GM23248 (cell line): ENCODE results near the gene HOXA13. TPM values are rescaled to one million over a fixed set of nuclear protein-coding genes. Genes with fewer than 3 reads are reported as not detected.

Source experiments
- DNase-seq: peaks from one replicate; pipeline ENCODE4 v3.0.0-alpha.2; 2015
- H2AFZ ChIP-seq: fragments of 200-600 bp; sonication (generic); 2 replicates; pipeline ENCODE4 v1.6.1; 2016; ENCODE audit warnings: antibody characterized with exemption
- H3F3A ChIP-seq: fragments of 200-600 bp; sonication (generic); 2 replicates; pipeline ENCODE4 v1.6.1; 2016; ENCODE audit warnings: mild to moderate bottlenecking, antibody characterized with exemption, mixed run types; ENCODE audit not compliant: insufficient read depth
- H3K27ac ChIP-seq: fragments of 200-600 bp; sonication (generic); 2 replicates; pipeline ENCODE4 v1.5.1; 2016; ENCODE audit warnings: mild to moderate bottlenecking
- H3K27me3 ChIP-seq: fragments of 200-600 bp; sonication (generic); replicated peaks from 2 replicates; pipeline ENCODE4 v1.6.1; 2016; ENCODE audit warnings: mild to moderate bottlenecking; ENCODE audit not compliant: insufficient read depth
- H3K36me3 ChIP-seq: fragments of 200-600 bp; sonication (generic); 2 replicates; pipeline ENCODE4 v1.6.1; 2016; ENCODE audit warnings: low read depth, mild to moderate bottlenecking
- H3K4me1 ChIP-seq: fragments of 200-600 bp; sonication (generic); 2 replicates; pipeline ENCODE4 v1.6.1; 2016; ENCODE audit warnings: mild to moderate bottlenecking; ENCODE audit not compliant: insufficient read depth
- H3K4me2 ChIP-seq: fragments of 200-600 bp; sonication (generic); one replicate; pipeline ENCODE4 v1.6.1; 2016; ENCODE audit warnings: mild to moderate bottlenecking; ENCODE audit not compliant: unreplicated experiment
- H3K4me3 ChIP-seq: fragments of 200-600 bp; sonication (generic); 2 replicates; pipeline ENCODE4 v1.5.1; 2016; ENCODE audit warnings: mild to moderate bottlenecking
- H3K79me2 ChIP-seq: fragments of 200-600 bp; sonication (generic); 2 replicates; pipeline ENCODE4 v1.6.1; 2016; ENCODE audit warnings: mild to moderate bottlenecking; ENCODE audit not compliant: insufficient read depth
- H3K9ac ChIP-seq: fragments of 200-600 bp; sonication (generic); 2 replicates; pipeline ENCODE4 v1.6.1; 2016; ENCODE audit warnings: mild to moderate bottlenecking
- H3K9me2 ChIP-seq: fragments of 200-600 bp; sonication (generic); 2 replicates; pipeline ENCODE4 v1.6.1; 2016; ENCODE audit warnings: mixed run types, mild to moderate bottlenecking, moderate library complexity; ENCODE audit not compliant: insufficient read depth
- H3K9me3 ChIP-seq: fragments of 200-600 bp; sonication (generic); one replicate; pipeline ENCODE4 v1.6.1; 2017; ENCODE audit warnings: low read depth
- H4K20me1 ChIP-seq: fragments of 200-600 bp; sonication (generic); 2 replicates; pipeline ENCODE4 v1.6.0; 2016; ENCODE audit not compliant: insufficient read depth
- EZH2 ChIP-seq: fragments of 200-600 bp; sonication (generic); IDR thresholded peaks from 2 replicates; pipeline ENCODE4 v1.6.1; 2018; ENCODE audit warnings: antibody characterized with exemption, mild to moderate bottlenecking; ENCODE audit not compliant: insufficient read depth, poor library complexity, severe bottlenecking
- EZH2phosphoT487 ChIP-seq: fragments of 200-600 bp; sonication (generic); IDR thresholded peaks from 2 replicates; pipeline ENCODE4 v1.6.1; 2018; ENCODE audit warnings: antibody characterized with exemption, moderate library complexity, mild to moderate bottlenecking, low read depth; ENCODE audit not compliant: insufficient read depth
- WGBS, 2 experiments: methylation state at CpG; one replicate each; pipeline ENCODE4 v1.1.6; 2015 to 2017; ENCODE audit warnings: low lambda C conversion rate in 2 of 2, low coverage in 1 of 2; ENCODE audit errors: missing lambda C conversion rate in 2 of 2; 5-methylcytosine and 5-hydroxymethylcytosine counted together
- in situ Hi-C: fragments of 300-500 bp; cut with MboI; formaldehyde crosslinking; loops from 2 replicates; pipeline ENCODE4 v1.15.0; 2020
- polyA plus RNA-seq: library from polyadenylated mRNA; unstranded; fragments of >200 nt; fragmentation: Nextera tagmentation; extraction: Ambion mirVana; gene quantifications from 2 replicates; pipeline ENCODE4 v1.2.1, GENCODE V29; 2016
- total RNA-seq: library from RNA; depleted of rRNA; stranded (reverse); fragments of >200 nt; shearing (Covaris generic); gene quantifications from 2 replicates; pipeline ENCODE4 v1.2.3, GENCODE V29; 2014

Gene HOXA13
- total and polyA plus RNA-seq, 2 experiments from 2014 or later: 0.15 to 0.43 TPM

DNA sequence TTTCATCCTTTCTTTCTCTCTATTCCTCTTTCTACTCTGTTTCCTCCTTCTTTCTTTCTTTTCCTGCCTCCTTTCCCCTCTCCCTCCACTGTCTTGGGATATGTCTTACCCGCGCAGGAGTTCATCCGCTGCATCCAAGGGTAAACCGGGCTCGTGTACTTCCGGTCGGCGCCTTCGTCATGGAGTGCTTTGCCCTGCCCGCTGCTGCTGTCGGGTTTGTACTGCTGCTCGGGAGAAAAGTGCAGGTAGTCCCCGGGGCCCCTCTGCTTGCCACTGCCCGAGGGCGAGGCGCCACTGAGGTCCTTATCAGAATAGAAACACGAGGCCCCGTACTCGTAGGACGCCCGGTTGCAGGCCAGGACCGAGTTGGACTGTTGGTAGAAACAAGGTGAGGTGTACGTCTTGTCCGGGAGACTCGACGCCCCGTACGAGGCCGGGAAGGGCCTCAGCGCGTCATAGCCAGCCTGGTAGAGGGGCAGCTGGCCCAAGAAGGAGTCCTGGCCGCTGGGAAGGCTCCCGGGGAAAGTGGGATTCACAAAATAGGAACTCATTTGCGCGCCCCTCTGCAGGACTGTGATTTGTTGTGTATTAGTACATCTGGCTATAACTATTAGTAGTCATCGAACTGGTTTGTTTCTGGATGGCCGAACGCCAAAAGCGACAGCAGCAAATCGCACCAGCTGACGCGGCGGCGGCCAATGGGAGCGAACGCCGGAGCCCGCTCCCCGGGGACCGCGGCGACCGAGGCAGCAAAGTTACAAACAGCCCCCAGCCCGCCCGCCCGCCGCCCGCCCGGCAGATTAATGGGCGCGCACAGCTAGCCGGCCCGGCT is 52.5 kb downstream of the HOXA13 start, which contains the start of gene HOXA6:
Gene HOXA6 (minus strand): TSS at position 576 of the 832 bp plus-strand sequence. CDS start 25 bp downstream, at position 551.
- H3F3A ChIP-seq: peaks cover 20% of the 10 kb centered on the region; the same call in 1 of the 2 replicates
- peak within 1 kb of the TSS; percentile 91 for H2AFZ ChIP-seq
- H3K27me3 ChIP-seq: no peaks in the 10 kb centered on the region
- WGBS, 2 experiments: 41 to 48% methylated on average over 52 to 63 of the region's 63 CpGs
- H3K4me1 ChIP-seq: peaks cover 26% of the 10 kb centered on the region
- H3K27ac ChIP-seq: peak within 1 kb of the TSS; percentile 86
- peak within 1 kb of the TSS; percentile 87 for H3K9ac ChIP-seq
- 0 out of 2 replicates have a peak, but pooled peaks cover 7% of the 10 kb centered on the region for H3K36me3 ChIP-seq
- H3K9me2 ChIP-seq: no peaks in the 10 kb centered on the region
- no peaks in the 10 kb centered on the region for H3K9me3 ChIP-seq
- peak; percentile 72 for DNase-seq
- peak within 1 kb of the TSS; percentile 89 for H3K4me3 ChIP-seq
- H3K4me2 ChIP-seq: peak within 1 kb of the TSS; percentile 98
- H4K20me1 ChIP-seq: no peaks in the 10 kb centered on the region
- H3K79me2 ChIP-seq: peaks cover 89% of the 10 kb centered on the region
- no peak for TF ChIP-seq EZH2phosphoT487
- in situ Hi-C loops: no loop called here

DNA sequence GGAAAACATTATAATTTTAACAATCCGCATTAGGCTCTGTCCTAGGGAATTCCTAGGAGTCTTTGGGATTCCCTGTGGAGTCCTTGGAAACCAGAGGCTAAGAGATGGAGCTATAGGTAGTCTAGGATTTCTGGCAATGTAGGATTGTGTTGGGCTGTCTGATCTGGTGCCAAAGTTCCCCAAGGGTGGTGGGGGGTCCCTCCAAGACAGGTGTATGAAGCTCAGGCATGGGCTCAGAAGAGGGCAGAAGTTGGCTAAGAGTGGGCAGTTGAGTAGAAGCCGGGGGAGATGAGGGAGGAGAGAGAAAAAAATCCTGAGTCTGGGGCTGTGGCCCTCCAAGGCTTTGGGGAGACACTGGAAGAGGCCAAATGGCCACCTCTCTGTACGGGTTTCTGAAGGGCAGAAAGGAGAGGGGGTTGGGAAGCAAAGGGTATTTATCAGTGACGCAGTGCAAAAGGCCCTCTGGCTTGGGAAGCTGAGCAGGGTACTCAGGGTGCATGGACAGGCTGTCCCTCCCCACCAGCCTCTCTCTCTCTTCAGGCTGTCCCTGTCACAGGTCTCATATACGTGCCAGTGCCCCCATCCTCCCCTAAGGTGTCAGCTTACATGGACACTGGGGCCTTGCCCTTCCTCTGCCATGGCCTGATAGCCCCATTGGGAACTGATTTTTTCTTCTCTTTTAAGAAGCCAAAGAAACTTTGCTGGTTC is 53.2 kb downstream of the HOXA13 start:
- 0 out of 2 replicates have a peak, but pooled peaks cover 7% of the 10 kb centered on the region for H3K36me3 ChIP-seq
- no peaks in the 10 kb centered on the region for H3K9me3 ChIP-seq
- H3K79me2 ChIP-seq: peaks cover 84% of the 10 kb centered on the region
- no peaks in the 10 kb centered on the region for H4K20me1 ChIP-seq
- no peak overlapping the region for H3K4me3 ChIP-seq
- no peaks in the 10 kb centered on the region for H3K9me2 ChIP-seq
- H3K27ac ChIP-seq: no peak overlapping the region
- in situ Hi-C loops: no loop called here
- peaks cover 26% of the 10 kb centered on the region for H3K4me1 ChIP-seq
- H2AFZ ChIP-seq: no peak overlapping the region
- DNase-seq: no peak
- no peaks in the 10 kb centered on the region for H3K27me3 ChIP-seq
- H3K4me2 ChIP-seq: no peak overlapping the region
- 89 to 90% methylated on average over 5 of the region's 5 CpGs for WGBS, 2 experiments
- TF ChIP-seq EZH2 (no peak), EZH2phosphoT487 (no peak)
- H3F3A ChIP-seq: peaks cover 19% of the 10 kb centered on the region; the same call in 1 of the 2 replicates
- no peak overlapping the region for H3K9ac ChIP-seq

DNA sequence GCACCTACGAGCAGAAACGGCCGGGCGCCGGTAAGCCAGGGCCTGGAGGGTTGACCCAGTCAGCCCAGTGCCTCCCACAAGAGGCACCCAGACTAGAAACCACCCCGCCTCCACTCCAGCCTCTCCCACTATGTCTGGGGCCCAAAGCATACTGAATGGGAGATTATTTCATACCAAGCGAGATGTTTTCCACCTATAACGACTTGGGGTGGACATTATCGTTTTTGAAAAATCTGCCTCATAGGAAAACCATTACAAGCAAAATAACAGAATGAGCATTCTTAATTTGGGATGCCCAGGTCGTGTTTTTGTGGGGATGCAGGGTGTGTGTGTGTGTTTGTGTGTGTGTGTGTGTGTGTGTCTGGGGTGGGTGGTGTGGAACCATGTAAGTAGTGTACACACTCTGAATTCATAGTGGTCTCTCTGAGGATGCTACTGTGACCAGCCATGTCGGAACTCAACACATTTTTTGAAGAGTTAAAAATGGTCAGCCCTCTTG is 53.9 kb downstream of the HOXA13 start:
- H2AFZ ChIP-seq: no peak overlapping the region
- DNase-seq: no peak
- no peak overlapping the region for H3K9ac ChIP-seq
- H3F3A ChIP-seq: peaks cover 15% of the 10 kb centered on the region; the same call in 1 of the 2 replicates
- H3K27me3 ChIP-seq: no peaks in the 10 kb centered on the region
- 96 to 97% methylated on average over 11 of the region's 11 CpGs for WGBS, 2 experiments
- peaks cover 13% of the 10 kb centered on the region; the same call in 1 of the 2 replicates for H3K36me3 ChIP-seq
- peaks cover 84% of the 10 kb centered on the region for H3K79me2 ChIP-seq
- in situ Hi-C loops: no loop called here
- no peaks in the 10 kb centered on the region for H4K20me1 ChIP-seq
- H3K9me3 ChIP-seq: no peaks in the 10 kb centered on the region
- peaks cover 26% of the 10 kb centered on the region for H3K4me1 ChIP-seq
- H3K4me3 ChIP-seq: no peak overlapping the region
- TF ChIP-seq EZH2 (no peak), EZH2phosphoT487 (no peak)
- no peak overlapping the region for H3K27ac ChIP-seq
- no peak overlapping the region for H3K4me2 ChIP-seq
- H3K9me2 ChIP-seq: no peaks in the 10 kb centered on the region

DNA sequence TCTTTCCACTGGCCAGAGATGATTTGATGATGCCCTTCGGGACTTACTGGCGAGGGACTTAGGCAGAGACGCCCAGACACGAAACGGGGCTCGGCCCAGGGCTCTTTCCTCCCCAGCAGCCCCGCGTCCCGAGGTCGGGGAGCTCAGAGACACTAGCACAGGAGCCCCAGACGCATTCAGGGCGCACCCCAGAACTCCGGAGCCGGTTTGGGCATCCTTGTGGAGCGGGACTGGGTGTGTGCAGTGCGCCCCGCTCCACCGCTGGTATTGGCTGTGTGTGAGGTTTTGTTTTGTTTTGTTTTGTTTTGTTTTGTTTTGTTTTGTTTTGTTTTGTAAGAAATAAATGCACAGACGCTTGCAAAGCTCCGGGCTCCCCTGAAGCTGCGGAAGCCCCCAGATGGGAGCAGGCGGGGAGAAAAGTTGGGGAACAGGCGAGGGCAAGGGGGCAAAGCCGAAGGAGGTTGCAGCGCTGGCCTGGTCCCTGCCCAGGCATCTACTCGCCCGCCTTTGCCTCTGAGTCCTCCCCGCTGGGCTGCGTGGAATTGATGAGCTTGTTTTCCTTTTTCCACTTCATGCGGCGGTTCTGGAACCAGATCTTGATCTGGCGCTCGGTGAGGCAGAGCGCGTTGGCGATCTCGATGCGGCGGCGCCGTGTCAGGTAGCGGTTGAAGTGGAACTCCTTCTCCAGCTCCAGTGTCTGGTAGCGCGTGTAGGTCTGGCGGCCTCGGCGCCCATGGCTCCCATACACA is 54.6 kb downstream of the HOXA13 start:
- H3K27ac ChIP-seq: no peak overlapping the region
- peaks cover 79% of the 10 kb centered on the region for H3K79me2 ChIP-seq
- DNase-seq: no peak
- H2AFZ ChIP-seq: no peak overlapping the region
- H3F3A ChIP-seq: peaks cover 15% of the 10 kb centered on the region; the same call in 1 of the 2 replicates
- in situ Hi-C loops: no loop called here
- no peak overlapping the region for H3K9ac ChIP-seq
- H3K27me3 ChIP-seq: no peaks in the 10 kb centered on the region
- whole genome bisulfite sequencing, 2 experiments: 93 to 95% methylated on average over 44 to 47 of the region's 47 CpGs
- TF ChIP-seq EZH2 (no peak), EZH2phosphoT487 (no peak)
- H3K9me2 ChIP-seq: no peaks in the 10 kb centered on the region
- no peaks in the 10 kb centered on the region for H4K20me1 ChIP-seq
- H3K4me3 ChIP-seq: no peak overlapping the region
- no peaks in the 10 kb centered on the region for H3K9me3 ChIP-seq
- peaks cover 16% of the 10 kb centered on the region; the same call in 1 of the 2 replicates for H3K36me3 ChIP-seq
- H3K4me2 ChIP-seq: no peak overlapping the region
- peaks cover 26% of the 10 kb centered on the region for H3K4me1 ChIP-seq
